HG03575 (cell line): ENCODE measurements around the gene SNX3.

Source experiments
- ATAC-seq: cut with Tn5 transposase; IDR thresholded peaks from one replicate; pipeline ENCODE4 v1.9.1; 2021; ENCODE audit not compliant: unreplicated experiment, insufficient number of reproducible peaks, low FRiP score; ENCODE audit errors: extremely low read depth

SNX3 gene

DNA sequence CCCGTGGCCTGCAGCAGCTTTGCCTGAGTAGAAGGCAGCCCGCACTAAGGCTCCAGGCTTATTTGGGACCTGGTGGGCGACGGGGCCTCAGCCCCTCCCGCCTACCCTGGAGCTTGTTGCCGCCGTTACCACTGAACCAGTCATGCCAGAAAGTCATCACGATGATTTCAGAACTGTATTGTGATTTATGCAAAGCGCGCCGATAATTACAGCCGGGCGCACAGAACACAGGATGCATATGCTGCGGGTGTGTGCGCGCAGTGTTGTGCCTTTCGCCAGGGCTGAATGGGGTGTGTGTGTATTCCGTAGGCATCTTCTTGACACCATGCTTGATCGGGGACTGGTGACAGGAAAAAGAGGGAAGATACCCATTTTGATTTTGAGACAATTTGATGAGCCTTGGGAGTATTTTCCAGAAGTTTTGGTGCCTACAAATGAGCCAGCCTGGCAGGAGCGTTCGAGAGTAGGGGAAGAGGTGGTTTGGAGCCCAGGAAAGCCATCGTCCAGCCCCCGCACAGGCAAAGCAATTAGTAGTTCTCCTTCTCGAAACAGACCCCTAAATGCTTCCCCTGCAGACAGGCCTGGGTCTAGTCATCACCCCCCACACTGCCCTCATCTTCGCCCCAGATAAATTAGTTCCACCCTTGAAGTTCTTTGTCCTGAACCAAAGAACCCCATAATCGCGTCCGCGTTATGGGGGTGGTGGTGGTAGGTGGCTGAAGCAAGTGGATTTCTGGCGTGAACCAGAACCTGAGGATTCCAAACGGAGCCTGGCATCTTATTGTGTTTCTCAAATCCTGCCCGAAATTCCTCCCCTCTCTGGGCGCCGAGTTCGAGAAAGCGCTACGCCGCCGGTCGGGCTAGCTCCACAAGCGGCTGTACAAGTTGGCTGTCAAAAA is 96.9 kb downstream of the SNX3 start:
- no peak for ATAC-seq

DNA sequence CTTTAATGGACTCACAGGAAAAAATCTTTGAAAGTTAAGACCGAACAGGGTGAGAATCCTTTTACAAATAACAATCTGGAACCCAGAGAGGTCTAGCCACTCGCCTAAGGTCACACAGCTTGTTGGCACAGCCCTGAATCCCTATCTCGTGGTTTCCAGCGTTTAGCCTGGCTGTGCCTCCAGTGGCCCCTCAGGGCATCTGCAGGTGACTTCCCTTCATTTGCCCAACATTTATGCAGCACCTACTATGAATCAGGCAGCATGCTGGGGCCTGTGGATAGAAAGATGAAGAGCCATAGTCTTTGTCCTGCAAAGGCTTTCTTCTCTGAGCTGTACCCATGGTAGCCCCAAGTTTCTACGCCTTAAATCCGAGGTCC is 97.6 kb downstream of the SNX3 start:
- ATAC-seq = no peak

DNA sequence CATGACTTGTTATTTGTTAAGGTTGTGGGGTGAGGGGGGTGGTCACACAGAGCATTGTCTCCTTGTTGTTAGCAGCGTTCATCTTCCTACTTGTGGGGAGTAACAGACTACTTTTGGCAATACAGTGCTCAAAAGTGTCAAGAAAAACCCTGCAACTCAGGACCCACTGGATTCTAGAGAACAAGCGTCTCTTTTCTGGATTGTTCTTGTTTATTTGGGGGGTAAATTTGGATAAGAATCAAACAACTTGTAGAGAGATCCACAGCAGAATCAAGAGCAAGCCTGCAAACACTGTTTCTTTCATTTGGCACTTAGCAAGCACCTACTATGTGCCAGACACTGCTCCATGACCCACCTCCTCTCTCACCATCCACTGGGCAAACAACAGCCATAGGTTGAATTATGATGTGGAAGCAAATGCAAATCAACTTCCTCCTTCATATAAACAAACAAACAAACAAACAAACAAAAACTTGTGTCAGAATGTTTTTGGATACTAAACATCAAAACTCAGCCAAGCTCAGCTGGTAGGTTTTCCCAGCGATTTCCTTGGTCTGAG is 99.0 kb downstream of the SNX3 start:
- ATAC-seq = no peak
